GM12801 (cell line): Measurements from ENCODE around the gene VARS2.

Experiments
- TF ChIP-seq, protein P1 (sequence below): IDR thresholded peaks from one replicate; pipeline ENCODE4 v1.5.1; 2011; ENCODE audit warnings: control low read depth; ENCODE audit not compliant: insufficient read length; ENCODE audit errors: extremely low read depth

VARS2 gene

DNA sequence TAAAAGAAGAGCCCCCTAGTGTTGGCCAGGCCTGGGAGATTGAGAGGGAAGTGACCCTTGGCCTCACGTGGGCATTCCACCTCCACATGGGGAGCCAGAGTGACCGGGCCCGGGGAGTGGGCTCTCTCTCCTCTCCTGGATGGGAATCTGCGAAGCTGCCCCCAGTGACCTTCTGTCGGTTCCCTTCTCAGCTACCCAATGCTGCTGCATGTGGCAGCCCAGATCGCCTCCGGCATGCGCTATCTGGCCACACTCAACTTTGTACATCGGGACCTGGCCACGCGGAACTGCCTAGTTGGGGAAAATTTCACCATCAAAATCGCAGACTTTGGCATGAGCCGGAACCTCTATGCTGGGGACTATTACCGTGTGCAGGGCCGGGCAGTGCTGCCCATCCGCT lies 16.2 kb upstream of the VARS2 start:
- TF ChIP-seq, protein P1, sequence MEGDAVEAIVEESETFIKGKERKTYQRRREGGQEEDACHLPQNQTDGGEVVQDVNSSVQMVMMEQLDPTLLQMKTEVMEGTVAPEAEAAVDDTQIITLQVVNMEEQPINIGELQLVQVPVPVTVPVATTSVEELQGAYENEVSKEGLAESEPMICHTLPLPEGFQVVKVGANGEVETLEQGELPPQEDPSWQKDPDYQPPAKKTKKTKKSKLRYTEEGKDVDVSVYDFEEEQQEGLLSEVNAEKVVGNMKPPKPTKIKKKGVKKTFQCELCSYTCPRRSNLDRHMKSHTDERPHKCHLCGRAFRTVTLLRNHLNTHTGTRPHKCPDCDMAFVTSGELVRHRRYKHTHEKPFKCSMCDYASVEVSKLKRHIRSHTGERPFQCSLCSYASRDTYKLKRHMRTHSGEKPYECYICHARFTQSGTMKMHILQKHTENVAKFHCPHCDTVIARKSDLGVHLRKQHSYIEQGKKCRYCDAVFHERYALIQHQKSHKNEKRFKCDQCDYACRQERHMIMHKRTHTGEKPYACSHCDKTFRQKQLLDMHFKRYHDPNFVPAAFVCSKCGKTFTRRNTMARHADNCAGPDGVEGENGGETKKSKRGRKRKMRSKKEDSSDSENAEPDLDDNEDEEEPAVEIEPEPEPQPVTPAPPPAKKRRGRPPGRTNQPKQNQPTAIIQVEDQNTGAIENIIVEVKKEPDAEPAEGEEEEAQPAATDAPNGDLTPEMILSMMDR = no peak

DNA sequence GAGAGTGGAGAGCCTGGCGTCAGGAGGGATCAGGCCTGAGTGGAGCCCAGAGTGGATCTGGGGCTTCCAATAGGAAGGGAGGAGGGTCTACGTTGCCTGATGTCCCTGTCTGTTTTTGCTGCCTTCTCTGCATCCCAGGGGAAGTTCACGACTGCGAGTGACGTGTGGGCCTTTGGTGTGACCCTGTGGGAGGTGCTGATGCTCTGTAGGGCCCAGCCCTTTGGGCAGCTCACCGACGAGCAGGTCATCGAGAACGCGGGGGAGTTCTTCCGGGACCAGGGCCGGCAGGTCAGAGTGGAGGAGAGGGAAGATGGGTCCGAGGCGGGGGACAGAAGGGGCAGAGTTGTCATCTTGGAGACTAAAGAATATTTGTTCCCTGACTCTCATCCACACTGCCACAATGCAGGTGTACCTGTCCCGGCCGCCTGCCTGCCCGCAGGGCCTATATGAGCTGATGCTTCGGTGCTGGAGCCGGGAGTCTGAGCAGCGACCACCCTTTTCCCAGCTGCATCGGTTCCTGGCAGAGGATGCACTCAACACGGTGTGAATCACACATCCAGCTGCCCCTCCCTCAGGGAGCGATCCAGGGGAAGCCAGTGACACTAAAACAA lies 15.2 kb upstream of the VARS2 start:
- TF ChIP-seq, protein P1 = no peak

DNA sequence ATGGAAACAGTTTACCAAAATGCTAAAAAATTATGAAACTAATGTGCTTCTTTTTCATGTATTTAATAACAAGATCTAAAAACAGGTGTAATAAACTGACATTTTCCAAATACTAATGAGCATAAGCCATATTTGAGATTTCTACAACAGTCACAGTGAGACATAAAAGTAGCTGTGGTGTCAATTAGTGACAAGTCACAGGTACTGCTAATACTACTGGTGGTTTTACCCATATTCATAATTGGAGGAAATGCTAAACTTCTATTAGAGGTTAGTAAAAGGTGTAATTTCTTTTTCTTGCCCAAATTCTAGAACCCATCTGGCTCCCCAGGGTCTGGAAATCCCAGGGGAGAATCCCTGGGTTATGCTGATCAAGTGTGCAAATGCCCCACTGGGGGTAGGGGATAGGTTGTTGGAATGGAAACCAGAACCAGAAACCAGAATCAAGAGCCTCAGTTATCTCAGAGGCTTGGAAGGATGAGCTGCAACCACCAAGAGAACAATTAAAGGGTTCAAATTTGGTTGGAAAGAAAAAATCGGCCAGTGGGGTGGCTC lies 13.1 kb upstream of the VARS2 start:
- TF ChIP-seq, protein P1 = no peak

DNA sequence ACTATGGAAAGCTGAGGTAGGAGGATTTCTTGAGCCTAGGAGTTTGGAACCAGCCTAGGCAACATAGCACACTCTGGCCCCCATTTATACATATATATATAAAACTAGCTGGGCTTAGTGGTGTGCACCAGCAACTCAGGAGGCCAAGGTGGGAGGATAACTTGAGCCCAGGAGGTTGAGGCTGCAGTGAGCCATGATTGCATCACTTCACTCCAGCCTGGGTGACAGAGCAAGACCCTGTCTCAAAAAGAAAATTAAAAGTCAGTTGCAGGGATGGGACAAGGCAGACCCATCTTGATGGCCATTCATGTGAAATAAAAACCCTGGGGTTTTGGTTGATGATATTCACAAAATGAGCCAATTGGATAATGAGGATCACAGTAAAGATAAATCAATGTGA lies 12.6 kb upstream of the VARS2 start:
- TF ChIP-seq, protein P1 = no peak

DNA sequence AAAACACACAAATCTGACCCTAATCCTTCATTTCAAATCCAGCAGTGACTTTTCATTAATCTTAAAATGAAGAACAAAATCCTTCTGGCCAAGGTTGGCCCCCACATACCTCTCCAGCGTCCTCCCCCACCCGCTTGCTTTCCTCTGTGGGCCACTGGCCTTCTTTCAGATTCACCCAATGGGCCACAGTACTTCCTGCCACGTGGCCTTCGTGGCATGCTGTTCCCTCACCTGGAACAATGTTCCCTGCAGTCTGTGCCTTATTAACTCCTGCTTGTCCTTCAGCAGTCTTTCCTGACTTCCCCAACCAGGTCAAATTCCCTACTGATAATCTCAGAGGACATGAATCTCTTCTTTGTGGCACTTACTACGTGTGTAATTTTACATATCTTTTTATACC lies 11.3 kb upstream of the VARS2 start:
- TF ChIP-seq, protein P1 = no peak

DNA sequence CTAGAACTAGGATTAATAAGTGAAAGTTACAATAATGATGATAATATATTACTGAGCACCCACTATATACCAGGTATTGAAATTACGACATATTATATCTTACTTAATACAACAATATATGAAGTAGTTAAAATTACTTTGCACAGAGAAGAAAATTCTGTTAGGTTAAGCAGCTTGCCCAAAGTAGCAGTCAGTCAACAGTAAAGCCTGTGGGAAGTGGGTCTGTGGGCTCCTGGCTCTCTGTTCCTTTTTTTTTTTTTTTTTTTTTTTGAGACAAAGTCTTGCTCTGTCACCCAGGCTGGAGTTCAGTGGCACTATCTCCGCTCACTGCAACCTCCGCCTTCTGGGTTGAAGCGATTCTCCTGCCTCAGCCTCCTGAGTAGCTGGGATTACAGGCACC lies 10.8 kb upstream of the VARS2 start:
- TF ChIP-seq, protein P1 = no peak

DNA sequence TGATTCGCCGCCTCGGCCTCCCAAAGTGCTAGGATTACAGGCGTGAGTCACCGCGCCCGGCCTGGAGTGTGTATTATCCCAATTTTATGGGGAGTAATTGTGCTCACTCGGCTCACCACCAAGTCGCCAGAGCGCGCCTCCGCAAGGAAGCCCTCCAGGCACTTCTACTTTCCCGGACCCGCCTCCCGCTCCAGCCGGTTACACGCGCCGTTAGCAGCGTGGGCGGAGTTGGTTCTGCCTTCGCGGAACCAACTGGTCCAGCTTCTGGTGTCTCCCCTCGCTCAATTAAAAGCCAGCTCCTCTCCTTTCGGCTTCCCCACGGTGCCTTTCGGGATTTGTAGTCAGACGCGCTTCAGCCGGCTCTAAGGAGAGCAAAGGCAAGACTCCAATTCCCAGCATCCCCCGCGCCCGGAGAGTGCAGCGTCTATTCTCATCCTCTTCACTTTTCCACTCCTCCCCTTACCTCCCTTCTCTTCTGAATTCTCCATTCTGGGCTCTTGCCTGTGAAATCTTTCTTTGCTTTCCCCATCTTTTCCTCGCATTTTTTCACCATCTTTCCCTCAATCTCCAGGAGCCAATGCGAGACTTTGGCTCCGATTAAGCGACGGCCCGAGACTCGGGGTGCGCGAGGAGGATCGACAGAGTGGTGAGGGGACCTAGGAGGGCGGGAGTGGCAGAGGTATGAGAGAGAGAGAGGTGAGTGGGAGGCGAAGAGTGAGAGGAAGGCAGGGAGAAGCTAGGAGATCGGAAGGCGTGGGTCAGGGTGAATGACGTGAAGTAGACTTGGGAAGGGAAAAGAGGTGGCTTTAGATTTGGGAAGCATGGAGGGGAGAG lies 6.1 kb upstream of the VARS2 start, which contains the start of gene GTF2H4:
GTF2H4 (plus strand) TSS at position 450 of the 834 bp plus-strand sequence.
- TF ChIP-seq, protein P1 = no peak
